T-cell (primary cell): Measurements from ENCODE around the gene NOL4L. TPM values are rescaled to one million over a fixed set of nuclear protein-coding genes. Genes with fewer than 3 reads are reported as not detected.

Experiments used
- ATAC-seq, 4 experiments: fragments of 200-7000 bp in 3 of 4; fragments of 150-1000 bp in 1 of 4; cut with Tn5 transposase; replicated peaks in 1 of 4; 1 replicate in 3 of 4; 2 replicates in 1 of 4; pipeline ENCODE4 v1.10.0; 2021; ENCODE audit warnings: moderate library complexity in 3 of 4, mild to moderate bottlenecking in 2 of 4, moderate number of reproducible peaks in 1 of 4
- CTCF ChIA-PET, 2 donors: fragments of 300-600 bp; sonication (Branson Sonifier 250); formaldehyde crosslinking; loops; one replicate each; lab custom pipeline; 2022; ENCODE audit warnings: antibody characterized with exemption in 2 of 2; lab: Charles Lee
- POLR2A ChIA-PET, 2 donors: fragments of 300-600 bp; sonication (Branson Sonifier 250); formaldehyde crosslinking; loops; one replicate each; lab custom pipeline; 2022; ENCODE audit warnings: antibody characterized with exemption in 2 of 2; lab: Charles Lee
- DNase-seq, 35 experiments: peaks; one replicate each; pipeline versions ENCODE4 v3.0.0 to v3.0.0-alpha.2; 2013 to 2023
- H3K27ac ChIP-seq: one replicate; pipeline ENCODE4 v1.5.1; 2013; ENCODE audit warnings: low read length
- H3K27me3 ChIP-seq, 2 experiments: replicated peaks in 1 of 2; 1 replicate in 1 of 2; 2 replicates in 1 of 2; pipeline versions ENCODE4 v1.6.1 to v1.7.0; 2013; ENCODE audit warnings: low read length in 1 of 2, mixed read lengths in 1 of 2; ENCODE audit not compliant: control insufficient read depth in 2 of 2, insufficient read depth in 2 of 2; ENCODE audit errors: extremely low read depth in 1 of 2
- H3K36me3 ChIP-seq, 2 donors: 1 replicate in 1 of 2; 2 replicates in 1 of 2; pipeline versions ENCODE4 v1.6.1 to v1.7.0; 2013; ENCODE audit warnings: low read length in 1 of 2; ENCODE audit not compliant: control insufficient read depth in 2 of 2, insufficient read depth in 1 of 2; ENCODE audit errors: extremely low read depth in 1 of 2
- H3K4me1 ChIP-seq, 2 experiments: 1 replicate in 1 of 2; 2 replicates in 1 of 2; pipeline versions ENCODE4 v1.6.1 to v1.7.0; 2013; ENCODE audit warnings: low read length in 2 of 2, mixed read lengths in 1 of 2; ENCODE audit not compliant: insufficient read depth in 2 of 2, control insufficient read depth in 1 of 2; ENCODE audit errors: extremely low read depth in 1 of 2
- H3K4me3 ChIP-seq, 2 donors: 1 replicate in 1 of 2; 2 replicates in 1 of 2; pipeline versions ENCODE4 v1.5.1 to v1.7.0; 2013; ENCODE audit warnings: mild to moderate bottlenecking in 2 of 2, low read length in 1 of 2, moderate library complexity in 1 of 2; ENCODE audit not compliant: control insufficient read depth in 1 of 2; ENCODE audit errors: extremely low read depth in 1 of 2
- H3K9me3 ChIP-seq: 2 replicates; pipeline ENCODE4 v1.7.0; 2013
- H3K27ac Mint-ChIP-seq, 2 donors: one replicate each; pipeline ENCODE4 v1.8.0; 2020 to 2021; ENCODE audit warnings: mild to moderate bottlenecking in 2 of 2, mixed read lengths in 2 of 2
- H3K27me3 Mint-ChIP-seq, 2 donors: one replicate each; pipeline ENCODE4 v1.8.0; 2021 to 2022; ENCODE audit warnings: mixed read lengths in 2 of 2
- H3K36me3 Mint-ChIP-seq: one replicate; pipeline ENCODE4 v1.8.0; 2021; ENCODE audit warnings: mixed read lengths
- H3K4me1 Mint-ChIP-seq, 3 donors: one replicate each; pipeline ENCODE4 v1.8.0; 2020 to 2022; ENCODE audit warnings: mixed read lengths in 3 of 3, mild to moderate bottlenecking in 1 of 3
- H3K4me3 Mint-ChIP-seq, 3 donors: one replicate each; pipeline ENCODE4 v1.8.0; 2020 to 2022; ENCODE audit warnings: mild to moderate bottlenecking in 3 of 3, mixed read lengths in 3 of 3, moderate library complexity in 3 of 3
- H3K9me3 Mint-ChIP-seq, 3 donors: one replicate each; pipeline ENCODE4 v1.8.0; 2020 to 2022; ENCODE audit warnings: mixed read lengths in 3 of 3
- WGBS: methylation state at CpG from one replicate; pipeline ENCODE4 v1.1.5; 2013; ENCODE audit warnings: missing lambda C conversion rate; ENCODE audit not compliant: insufficient coverage; 5-methylcytosine and 5-hydroxymethylcytosine counted together
- total RNA-seq, 35 experiments: library from RNA in 6 of 35; stranded (reverse) in 6 of 35; fragments of 120-200 nt in 1 of 35; gene quantifications; one replicate each; pipeline versions ENCODE4 v1.2.1 to v1.2.4 and lab custom pipeline; 2013 to 2026

Gene NOL4L
- total RNA-seq, 5 donors from 2014 or later (not counting 1 experiment from before 2014, with no cell fraction given): 63.5 to 88.8 (median 74.4) TPM

GRCh38 chr20:32535953-32536823 lies 48.9 kb downstream of the NOL4L start:
- no peaks in the 10 kb centered on the region for H3K27me3 Mint-ChIP-seq
- WGBS: under 1% methylated on average over 60 of the region's 68 CpGs
- no peaks in the 10 kb centered on the region for H3K9me3 ChIP-seq
- H3K27ac ChIP-seq: peak overlapping the region; percentile 93
- H3K4me3 Mint-ChIP-seq: peak overlapping the region; percentile 74 to 81 (median 75)
- peaks cover 3% of the 10 kb centered on the region for H3K36me3 Mint-ChIP-seq
- no peaks in the 10 kb centered on the region for H3K36me3 ChIP-seq
- no peaks in the 10 kb centered on the region for H3K9me3 Mint-ChIP-seq
- no peaks in the 10 kb centered on the region for H3K27me3 ChIP-seq
- peaks cover 86 to 91% (median 89%) of the 10 kb centered on the region in 3 donors for H3K4me1 Mint-ChIP-seq
- H3K4me3 ChIP-seq: peak overlapping the region; percentile 35 to 53
- CTCF ChIA-PET: interaction anchor here in 1 of 2 donors (0.6 to 1.5 kb wide), 2 partner anchors 12 to 13 kb away, joined by 3 to 4 read pairs; no protein-coding TSS in a partner anchor
- DNase-seq (peak; percentile 65 to 90 (median 76)), ATAC-seq (peak; percentile 55 to 64 (median 59))
- POLR2A ChIA-PET: interaction anchor here (0.5 to 1.1 kb wide), 9 partner anchors 10 to 407 kb away, joined by 3 to 14 read pairs (median 4); no protein-coding TSS in a partner anchor
- peaks cover 65 to 89% of the 10 kb centered on the region in 2 experiments for H3K4me1 ChIP-seq
- peak overlapping the region; percentile 96 to 97 for H3K27ac Mint-ChIP-seq

GRCh38 chr20:32535316-32535952 lies 49.7 kb downstream of the NOL4L start:
- Histone ChIP-seq H3K27me3 (no peaks in the 10 kb centered on the region), H3K4me3 (peak overlapping the region; percentile 35 to 49), H3K4me1 (peaks cover 59 to 82% of the 10 kb centered on the region in 2 experiments), H3K36me3 (no peaks in the 10 kb centered on the region), H3K9me3 (no peaks in the 10 kb centered on the region), H3K27ac (peak overlapping the region; percentile 93)
- ChIA-PET POLR2A (interaction anchor here (0.6 to 1.0 kb wide), 14 partner anchors 9 to 834 kb away, joined by 3 to 15 read pairs (median 5); no protein-coding TSS in a partner anchor), CTCF (interaction anchor here (0.6 to 3.7 kb wide), 10 partner anchors 9 to 401 kb away, joined by 3 to 18 read pairs (median 4); no protein-coding TSS in a partner anchor)
- Mint-ChIP-seq H3K4me1 (peaks cover 84 to 88% (median 86%) of the 10 kb centered on the region in 3 donors), H3K27ac (peak overlapping the region; percentile 96 to 97), H3K9me3 (no peaks in the 10 kb centered on the region), H3K36me3 (peaks cover 3% of the 10 kb centered on the region), H3K27me3 (no peaks in the 10 kb centered on the region), H3K4me3 (peak overlapping the region; percentile 74 to 81 (median 75))
- ATAC-seq (peak in 1 of 4 experiments; percentile 17), DNase-seq (peak in 25 of 35 experiments; percentile 18 to 64 (median 34))
- WGBS: 10% methylated on average over 17 of the region's 18 CpGs

DNA sequence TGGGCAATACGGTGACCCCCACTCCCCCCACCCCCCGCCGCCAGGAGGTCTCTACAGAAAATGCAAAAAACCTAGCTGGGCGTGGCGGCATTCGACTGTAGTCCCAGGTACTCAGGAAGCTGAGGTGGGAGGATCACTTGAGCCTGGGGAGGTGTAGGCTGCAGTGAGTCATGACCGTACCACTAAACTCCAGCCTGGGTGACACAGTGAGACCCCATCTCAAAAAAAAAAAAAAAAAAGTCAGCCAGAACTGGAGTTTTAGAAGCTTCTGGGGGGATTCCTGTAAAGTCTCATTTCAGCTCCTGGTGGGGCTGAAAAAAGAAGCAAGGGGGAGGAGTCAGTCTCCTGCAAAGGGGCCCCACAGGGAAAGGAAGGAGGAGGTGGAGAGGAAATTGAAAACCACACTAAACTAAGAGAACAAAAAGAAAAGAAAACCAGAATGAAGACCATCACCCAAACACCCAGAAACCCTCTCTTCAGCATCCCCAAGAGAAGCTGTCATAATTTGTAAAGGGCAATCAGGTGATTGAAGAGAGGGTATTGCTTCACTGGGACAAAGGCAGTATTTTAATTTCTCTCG lies 50.4 kb downstream of the NOL4L start:
- H3K27ac ChIP-seq: peak overlapping the region; percentile 93
- H3K9me3 ChIP-seq: no peaks in the 10 kb centered on the region
- DNase-seq: peak in 24 of 35 experiments; percentile 22 to 78 (median 40)
- ATAC-seq: peak; percentile 35 to 51 (median 42)
- Mint-ChIP-seq H3K4me1 (peaks cover 83 to 87% (median 86%) of the 10 kb centered on the region in 3 donors), H3K9me3 (no peaks in the 10 kb centered on the region), H3K27ac (peak overlapping the region; percentile 96 to 97), H3K4me3 (peak overlapping the region; percentile 74 to 81 (median 75)), H3K27me3 (no peaks in the 10 kb centered on the region), H3K36me3 (peaks cover 3% of the 10 kb centered on the region)
- H3K36me3 ChIP-seq: no peaks in the 10 kb centered on the region
- ChIA-PET CTCF (interaction anchor here (0.6 to 3.7 kb wide), 10 partner anchors 10 to 402 kb away, joined by 3 to 18 read pairs (median 4); no protein-coding TSS in a partner anchor), POLR2A (interaction anchor here (0.6 to 0.7 kb wide), 15 partner anchors 9 to 1278 kb away, joined by 3 to 15 read pairs (median 4); no protein-coding TSS in a partner anchor)
- H3K27me3 ChIP-seq: no peaks in the 10 kb centered on the region
- H3K4me3 ChIP-seq: peak overlapping the region; percentile 29 to 49
- peaks cover 54 to 77% of the 10 kb centered on the region in 2 experiments for H3K4me1 ChIP-seq
- WGBS: no CpG with 5 or more reads among the region's 8 CpGs

- Mint-ChIP-seq H3K9me3 (no peaks in the 10 kb centered on the region), H3K36me3 (peaks cover 3% of the 10 kb centered on the region), H3K4me1 (peaks cover 83 to 87% (median 86%) of the 10 kb centered on the region in 3 donors), H3K27me3 (no peaks in the 10 kb centered on the region), H3K27ac (peak overlapping the region; percentile 96 to 97), H3K4me3 (peak overlapping the region; percentile 74 to 81 (median 75))
- Histone ChIP-seq H3K27ac (peak overlapping the region; percentile 93), H3K4me3 (no peak overlapping the region), H3K36me3 (no peaks in the 10 kb centered on the region), H3K4me1 (peaks cover 54 to 77% of the 10 kb centered on the region in 2 experiments), H3K27me3 (no peaks in the 10 kb centered on the region), H3K9me3 (no peaks in the 10 kb centered on the region)
- ChIA-PET CTCF (interaction anchor here in 1 of 2 donors (0.8 to 3.7 kb wide), 2 partner anchors 13 to 49 kb away, joined by 3 to 18 read pairs; no protein-coding TSS in a partner anchor), POLR2A (no interaction called here)
- DNase-seq (no peak), ATAC-seq (no peak)
- 90% methylated on average over 5 of the region's 6 CpGs for whole genome bisulfite sequencing
Measured at GRCh38 chr20:32533732-32534131, 51.4 kb downstream of the NOL4L start.

- H3K27me3 ChIP-seq: no peaks in the 10 kb centered on the region
- ChIA-PET CTCF (interaction anchor here in 1 of 2 donors (0.6 to 3.7 kb wide), 2 partner anchors 11 to 771 kb away, joined by 3 to 18 read pairs; no protein-coding TSS in a partner anchor), POLR2A (no interaction called here)
- no peaks in the 10 kb centered on the region for H3K36me3 ChIP-seq
- peak overlapping the region; percentile 93 for H3K27ac ChIP-seq
- Mint-ChIP-seq H3K27me3 (no peaks in the 10 kb centered on the region), H3K9me3 (no peaks in the 10 kb centered on the region), H3K27ac (peak overlapping the region; percentile 96 to 97), H3K4me1 (peaks cover 85 to 90% (median 88%) of the 10 kb centered on the region in 3 donors), H3K36me3 (peaks cover 3% of the 10 kb centered on the region), H3K4me3 (peak overlapping the region in 1 of 3 donors; percentile 14)
- H3K4me3 ChIP-seq: no peak overlapping the region
- no peak for DNase-seq
- no peak for ATAC-seq
- H3K4me1 ChIP-seq: peaks cover 54 to 77% of the 10 kb centered on the region in 2 experiments
- no peaks in the 10 kb centered on the region for H3K9me3 ChIP-seq
- 100% methylated on average over 4 of the region's 7 CpGs for WGBS
Measured at GRCh38 chr20:32532246-32532645, 52.9 kb downstream of the NOL4L start.
